Measurements from ENCODE around the gene NTRK2. TPM values are rescaled to one million over a fixed set of nuclear protein-coding genes. Genes with fewer than 3 reads are reported as not detected.

The NTRK2 gene
- total RNA-seq, 1 experiment from 2014 or later = not detected

GRCh38 chr9:84823421-84824271, 154.1 kb downstream of the NTRK2 start:
- no peaks in the 10 kb centered on the region for H3K36me3 ChIP-seq (ENCODE audit: control insufficient read depth in 1 of 2, insufficient read depth in 2 of 2, low read length in 2 of 2)
- TF ChIP-seq CBX3 (IDR thresholded peaks at IDR 0.05; ENCODE audit: low read depth) = no peak
- no peak for TF ChIP-seq CEBPB (IDR thresholded peaks at IDR 0.05; ENCODE audit: low read depth)
- H3K27me3 ChIP-seq (ENCODE audit: insufficient read depth, low read length) = peaks cover 24% of the 10 kb centered on the region
- no peak for DNase-seq (ENCODE audit: low read depth, low spot score)
- no TSS peak for BruUV-seq (replicated peaks)
- H3K27ac ChIP-seq (ENCODE audit: low read depth, low read length) = no peak overlapping the region
- H3K9ac ChIP-seq (ENCODE audit: low read length) = no peak overlapping the region
- H3K4me3 ChIP-seq (replicated peaks in 1 of 2; ENCODE audit: low read depth in 1 of 2, low read length in 2 of 2) = no peak overlapping the region
- no peak for ATAC-seq
- H2AFZ ChIP-seq (ENCODE audit: low read depth, low read length, poor library complexity, severe bottlenecking) = no peak overlapping the region
- no peaks in the 10 kb centered on the region for H3K9me2 ChIP-seq (ENCODE audit: insufficient read depth)
- no peaks in the 10 kb centered on the region for H3K4me1 ChIP-seq (ENCODE audit: control insufficient read depth in 1 of 2, insufficient read depth in 2 of 2, low read length in 2 of 2)
- intact Hi-C loops (cut with micrococcal nuclease) = no loop called here
- no peaks in the 10 kb centered on the region for H4K20me1 ChIP-seq (ENCODE audit: insufficient read depth)
- ChIA-PET CTCF (no interaction called here), POLR2A (no interaction called here), RAD21 (ENCODE audit: low non-redundant PET in 1 of 2, low total read pairs in 2 of 2, uncharacterized antibody in 2 of 2, unreplicated experiment in 2 of 2) (no interaction called here)
- H3K9me3 ChIP-seq (ENCODE audit: control insufficient read depth in 1 of 2, insufficient read depth in 1 of 2, low read depth in 1 of 2, low read length in 2 of 2) = no peaks in the 10 kb centered on the region
- H3K4me2 ChIP-seq (ENCODE audit: low read length) = no peak overlapping the region
- H3K79me2 ChIP-seq (ENCODE audit: insufficient read depth, low read length) = no peaks in the 10 kb centered on the region

- no peak overlapping the region for H3K9ac ChIP-seq (ENCODE audit: low read length)
- no TSS peak for BruUV-seq (replicated peaks)
- ChIA-PET POLR2A (no interaction called here), RAD21 (ENCODE audit: low non-redundant PET in 1 of 2, low total read pairs in 2 of 2, uncharacterized antibody in 2 of 2, unreplicated experiment in 2 of 2) (no interaction called here), CTCF (no interaction called here)
- DNase-seq (ENCODE audit: low read depth, low spot score) (no peak), ATAC-seq (no peak)
- H3K79me2 ChIP-seq (ENCODE audit: insufficient read depth, low read length) = no peaks in the 10 kb centered on the region
- no peaks in the 10 kb centered on the region for H3K9me3 ChIP-seq (ENCODE audit: control insufficient read depth in 1 of 2, insufficient read depth in 1 of 2, low read depth in 1 of 2, low read length in 2 of 2)
- no peaks in the 10 kb centered on the region for H3K36me3 ChIP-seq (ENCODE audit: control insufficient read depth in 1 of 2, insufficient read depth in 2 of 2, low read length in 2 of 2)
- H3K27ac ChIP-seq (ENCODE audit: low read depth, low read length) = no peak overlapping the region
- no peaks in the 10 kb centered on the region for H3K9me2 ChIP-seq (ENCODE audit: insufficient read depth)
- H2AFZ ChIP-seq (ENCODE audit: low read depth, low read length, poor library complexity, severe bottlenecking) = no peak overlapping the region
- intact Hi-C loops (cut with micrococcal nuclease) = no loop called here
- H3K4me1 ChIP-seq (ENCODE audit: control insufficient read depth in 1 of 2, insufficient read depth in 2 of 2, low read length in 2 of 2) = no peaks in the 10 kb centered on the region
- peaks cover 19% of the 10 kb centered on the region; the same call in 1 of the 2 replicates for H3K27me3 ChIP-seq (ENCODE audit: insufficient read depth, low read length)
- H3K4me2 ChIP-seq (ENCODE audit: low read length) = no peak overlapping the region
- no peaks in the 10 kb centered on the region for H4K20me1 ChIP-seq (ENCODE audit: insufficient read depth)
- no peak overlapping the region for H3K4me3 ChIP-seq (replicated peaks in 1 of 2; ENCODE audit: low read depth in 1 of 2, low read length in 2 of 2)
- TF ChIP-seq REST (IDR thresholded peaks at IDR 0.05; ENCODE audit: low read depth) (no peak), ZFX (IDR thresholded peaks at IDR 0.05) (no peak), SIN3A (IDR thresholded peaks at IDR 0.05; ENCODE audit: low read depth) (no peak), SRF (IDR thresholded peaks at IDR 0.05; ENCODE audit: low read depth) (no peak), CTCF (IDR thresholded peaks at IDR 0.05 in 2 of 3, conservative IDR thresholded peaks at IDR 0.05 in 1 of 3; ENCODE audit: borderline replicate concordance in 1 of 3, insufficient read depth in 1 of 3, low read depth in 2 of 3, low read length in 2 of 3) (no peak), EZH2phosphoT487 (IDR thresholded peaks at IDR 0.05; ENCODE audit: borderline replicate concordance) (no peak), ZBTB33 (IDR thresholded peaks at IDR 0.05; ENCODE audit: extremely low read depth, insufficient replicate concordance, low read length) (no peak), RAD21 (IDR thresholded peaks at IDR 0.05; ENCODE audit: low read depth) (no peak), SP1 (IDR thresholded peaks at IDR 0.05; ENCODE audit: low read depth) (no peak), CBX3 (IDR thresholded peaks at IDR 0.05; ENCODE audit: low read depth) (no peak)
These were observed 157.8 kb downstream of the NTRK2 start for GRCh38 chr9:84827216-84827765.

Measured in HCT116 (cell line).